PC-3 (cell line): ENCODE measurements around the gene SLC44A3.

ENCODE experiments used
- CTCF ChIP-seq: fragments of 300-600 bp; sonication (generic); conservative IDR thresholded peaks from 2 replicates; pipeline ENCODE4 v1.5.1; 2017; ENCODE audit warnings: antibody characterized with exemption, low read depth, mild to moderate bottlenecking, low read length
- EZH2 ChIP-seq: fragments of 300-600 bp; sonication (generic); IDR thresholded peaks from one replicate; pipeline ENCODE4 v1.6.1; 2017; ENCODE audit warnings: antibody characterized with exemption, mild to moderate bottlenecking, low read length; ENCODE audit not compliant: unreplicated experiment

DNA sequence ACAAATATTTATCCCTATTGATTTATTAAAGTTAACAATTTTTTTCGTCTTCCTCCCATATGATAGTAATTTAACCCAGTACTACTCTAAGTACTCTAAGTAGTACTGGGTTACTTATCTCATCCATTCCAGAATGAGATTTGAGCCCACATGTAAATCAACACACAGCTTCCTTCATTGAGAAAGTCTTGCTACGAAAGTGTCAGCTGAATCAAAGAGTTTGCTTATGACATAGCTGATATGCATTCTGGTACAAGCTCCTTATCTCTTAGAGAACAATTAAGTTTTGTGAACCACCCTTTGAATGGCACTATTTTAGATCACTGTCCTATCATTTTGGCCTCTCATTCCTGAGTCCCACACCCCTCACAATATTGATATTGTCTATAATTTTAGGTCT lies 2.4 kb upstream of the SLC44A3 start:
- no peak for TF ChIP-seq CTCF
- no peak for TF ChIP-seq EZH2
